K562 (cell line): ENCODE measurements around the gene KCNK16. TPM values are rescaled to one million over a fixed set of nuclear protein-coding genes. Genes with fewer than 3 reads are reported as not detected.

ENCODE experiments used
- ATAC-seq: fragments of 200-7000 bp; cut with Tn5 transposase; 3 replicates; pipeline ENCODE4 v1.9.1; 2020; ENCODE audit warnings: moderate library complexity
- BruUV-seq: library from RNA; stranded (reverse); fragments of 400-500 nt; replicated peaks from 2 replicates; lab custom pipeline; 2021; lab: Mats Ljungman, UMichigan
- CTCF ChIA-PET: fragments of 300-600 bp; formaldehyde crosslinking; extraction: SDS; loops from one replicate; lab custom pipeline; 2021; ENCODE audit warnings: low intra/inter-chr PET ratio; lab: Yijun Ruan, JAX
- POLR2A ChIA-PET: fragments of 300-600, 350-650 bp; sonication (Branson Sonifier 250); formaldehyde crosslinking; extraction: SDS; loops from one replicate; lab custom pipeline; 2021; ENCODE audit warnings: antibody characterized with exemption, inconsistent platforms; lab: Yijun Ruan, JAX
- DNase-seq, 4 experiments: peaks; one replicate each; pipeline versions ENCODE4 v3.0.0 to v3.0.0-alpha.2; 2011 to 2018; ENCODE audit warnings: low spot score in 3 of 4, mixed read lengths in 3 of 4; ENCODE audit errors: extremely low read depth in 1 of 4
- FAIRE-seq: peaks from 2 replicates; lab custom pipeline; 2011; peaks lifted over from hg19 to GRCh38; lab: Jason Lieb, UNC
- H2AFZ ChIP-seq: 2 replicates; pipeline ENCODE4 v1.6.0; 2011; ENCODE audit warnings: low read depth, low read length, control low read depth, inconsistent platforms
- H3K27ac ChIP-seq: fragments of 200-600 bp; 3 replicates; pipeline ENCODE4 v1.8.0; 2011; ENCODE audit warnings: low read depth, mild to moderate bottlenecking, control low read depth, inconsistent platforms, low read length, moderate library complexity, mixed read lengths; ENCODE audit errors: extremely low read depth
- H3K27me3 ChIP-seq, 2 experiments: fragments of 300-600 bp in 1 of 2; 2 replicates in 1 of 2; 3 replicates in 1 of 2; pipeline versions ENCODE4 v1.6.0 to v1.8.0; 2011; ENCODE audit warnings: inconsistent platforms in 2 of 2, low read length in 2 of 2, mild to moderate bottlenecking in 1 of 2, mixed read lengths in 1 of 2, moderate library complexity in 1 of 2; ENCODE audit not compliant: control insufficient read depth in 2 of 2, insufficient read depth in 2 of 2
- H3K36me3 ChIP-seq: fragments of 300-600 bp; 3 replicates; pipeline ENCODE4 v1.8.0; 2011; ENCODE audit warnings: mild to moderate bottlenecking, low read length, inconsistent platforms; ENCODE audit not compliant: control insufficient read depth, insufficient read depth
- H3K4me1 ChIP-seq, 2 experiments: fragments of 200-600 bp in 1 of 2; replicated peaks in 1 of 2; 2 replicates in 1 of 2; 3 replicates in 1 of 2; pipeline versions ENCODE4 v1.5.1 to v1.8.0; 2011; ENCODE audit warnings: inconsistent platforms in 2 of 2, low read length in 2 of 2, mild to moderate bottlenecking in 1 of 2, mixed read lengths in 1 of 2, moderate library complexity in 1 of 2; ENCODE audit not compliant: control insufficient read depth in 2 of 2, insufficient read depth in 2 of 2
- H3K4me2 ChIP-seq: 2 replicates; pipeline ENCODE4 v1.6.1; 2011; ENCODE audit warnings: low read length, control low read depth, inconsistent platforms, mixed read lengths; ENCODE audit not compliant: insufficient read depth
- H3K4me3 ChIP-seq: fragments of 200-600 bp; sonication (generic), shearing (Covaris generic); 2 replicates; pipeline ENCODE4 v1.5.1; 2016; ENCODE audit warnings: control low read depth, inconsistent platforms
- H3K79me2 ChIP-seq: fragments of 200-600 bp; 3 replicates; pipeline ENCODE4 v1.8.0; 2011; ENCODE audit warnings: low read length, inconsistent platforms; ENCODE audit not compliant: control insufficient read depth, insufficient read depth
- H3K9ac ChIP-seq, 2 experiments: 2 replicates each; pipeline versions ENCODE4 v1.6.0 to v1.6.1; 2011; ENCODE audit warnings: low read depth in 2 of 2, low read length in 2 of 2, control low read depth in 1 of 2, inconsistent platforms in 1 of 2, mild to moderate bottlenecking in 1 of 2, mixed read lengths in 1 of 2; ENCODE audit not compliant: insufficient read depth in 1 of 2
- H3K9me1 ChIP-seq: one replicate; pipeline ENCODE4 v1.6.0; 2011; ENCODE audit warnings: inconsistent platforms, mild to moderate bottlenecking, low read length, moderate library complexity; ENCODE audit not compliant: control insufficient read depth, insufficient read depth
- H3K9me3 ChIP-seq: replicated peaks from 2 replicates; pipeline ENCODE4 v1.5.1; 2011; ENCODE audit warnings: low read depth, low read length, inconsistent platforms; ENCODE audit not compliant: control insufficient read depth, insufficient read depth
- H4K20me1 ChIP-seq: replicated peaks from 2 replicates; pipeline ENCODE4 v1.6.1; 2011; ENCODE audit warnings: low read length, inconsistent platforms, mixed read lengths; ENCODE audit not compliant: control insufficient read depth, insufficient read depth
- AFF1 ChIP-seq, 2 experiments: fragments of 450-650 bp; IDR thresholded peaks; 2 replicates each; pipeline ENCODE4 v1.6.1; 2018; ENCODE audit warnings: mild to moderate bottlenecking in 2 of 2, low read depth in 1 of 2; ENCODE audit not compliant: partially characterized antibody in 2 of 2
- CHD2 ChIP-seq: IDR thresholded peaks from 2 replicates; pipeline ENCODE4 v1.6.1; 2011; ENCODE audit warnings: low read depth, low read length
- CHD4 ChIP-seq: fragments of 200-600 bp; sonication (generic); IDR thresholded peaks from 3 replicates; pipeline ENCODE4 v1.6.1; 2012; ENCODE audit warnings: low read depth, mild to moderate bottlenecking, mixed read lengths, low read length, inconsistent platforms; ENCODE audit not compliant: insufficient read depth, insufficient replicate concordance, poor library complexity, severe bottlenecking
- CTCF ChIP-seq, 3 experiments: IDR thresholded peaks in 2 of 3; conservative IDR thresholded peaks in 1 of 3; 2 replicates each; pipeline ENCODE4 v1.5.1; 2011 to 2012; ENCODE audit warnings: low read length in 3 of 3, mild to moderate bottlenecking in 3 of 3, control low read depth in 2 of 3, improper control_type of control experiment in 1 of 3, inconsistent platforms in 1 of 3, low read depth in 1 of 3, mixed read lengths in 1 of 3, moderate library complexity in 1 of 3; ENCODE audit not compliant: insufficient read depth in 2 of 3
- ETV5 ChIP-seq: sonication (generic); formaldehyde crosslinking; IDR thresholded peaks from 2 replicates; pipeline ENCODE4 v1.4.0; 2020; ENCODE audit warnings: low read depth, mild to moderate bottlenecking, missing genetic modification reagents
- FOXA1 ChIP-seq: fragments of 450-650 bp; IDR thresholded peaks from 2 replicates; pipeline ENCODE4 v1.6.1; 2016; ENCODE audit warnings: mild to moderate bottlenecking, borderline replicate concordance
- FOXK2 ChIP-seq, 2 experiments: fragments of 450-650 bp; IDR thresholded peaks in 1 of 2; conservative IDR thresholded peaks in 1 of 2; 2 replicates each; pipeline ENCODE4 v1.6.1; 2016; ENCODE audit warnings: low read depth in 2 of 2, mild to moderate bottlenecking in 1 of 2
- HIVEP1 ChIP-seq: fragments of 250-450 bp; sonication (Bioruptor Pico); IDR thresholded peaks from 2 replicates; pipeline ENCODE4 v1.4.0; 2020; ENCODE audit warnings: mild to moderate bottlenecking
- IRF1 ChIP-seq: sonication (generic); formaldehyde crosslinking; IDR thresholded peaks from 2 replicates; pipeline ENCODE4 v1.8.0; 2022; ENCODE audit warnings: missing genetic modification reagents, mild to moderate bottlenecking, borderline replicate concordance
- KAT7 ChIP-seq: sonication (generic); formaldehyde crosslinking; IDR thresholded peaks from 2 replicates; pipeline ENCODE4 v1.8.0; 2022; ENCODE audit warnings: missing genetic modification reagents, mild to moderate bottlenecking, borderline replicate concordance
- RFX5 ChIP-seq: IDR thresholded peaks from 2 replicates; pipeline ENCODE4 v1.6.1; 2011; ENCODE audit warnings: low read depth, mild to moderate bottlenecking, improper control_type of control experiment, low read length
- SP1 ChIP-seq: sonication (generic); formaldehyde crosslinking; IDR thresholded peaks from 2 replicates; pipeline ENCODE4 v1.8.1; 2022; ENCODE audit warnings: mild to moderate bottlenecking, missing genetic modification reagents
- STAT5A ChIP-seq: IDR thresholded peaks from 2 replicates; pipeline ENCODE4 v1.6.1; 2012; ENCODE audit warnings: low read length, inconsistent platforms, borderline replicate concordance
- ZNF311 ChIP-seq: fragments of 250-450 bp; sonication (Bioruptor Pico); IDR thresholded peaks from 2 replicates; pipeline ENCODE4 v1.4.0; 2020; ENCODE audit warnings: mild to moderate bottlenecking, moderate library complexity
- WGBS: fragments of 100-300 bp; shearing (Covaris generic); methylation state at CpG from one replicate; pipeline ENCODE4 v1.1.6; 2016; ENCODE audit warnings: low coverage, mixed read lengths; ENCODE audit not compliant: insufficient coverage; ENCODE audit errors: missing lambda C conversion rate; 5-methylcytosine and 5-hydroxymethylcytosine counted together
- in situ Hi-C: fragments of 300-500 bp; cut with MboI; formaldehyde crosslinking; loops from 4 replicates; pipeline ENCODE4 v1.15.0; 2018; ENCODE audit warnings: inconsistent platforms, mixed read lengths
- intact Hi-C: fragments of 100-400 bp; cut with micrococcal nuclease; formaldehyde crosslinking; loops from 2 replicates; pipeline ENCODE4 v1.14.2; 2022
- polyA plus RNA-seq, 8 experiments: library from polyadenylated mRNA; depleted of rRNA in 4 of 8; stranded (reverse) in 5 of 8; unstranded in 3 of 8; fragments of >200 nt; fragmentation: Nextera tagmentation in 2 of 8; fragmentation: Illumina TruSeq in 1 of 8; extraction: Ambion mirVana in 2 of 8; extraction: Trizol in 1 of 8; gene quantifications; 2 replicates each; pipeline versions ENCODE4 v1.2.1 to v1.2.3, GENCODE V29; 2011 to 2014; ENCODE audit warnings: inconsistent platforms in 1 of 8, missing spikeins in 1 of 8
- total RNA-seq, 7 experiments: library from RNA; depleted of rRNA in 6 of 7; stranded (reverse); fragments of >200 nt in 6 of 7; fragmentation: Illumina TruSeq in 2 of 7; extraction: Trizol in 2 of 7; gene quantifications; 2 replicates each; pipeline versions ENCODE4 v1.2.1 to v1.2.3, GENCODE V29; 2011 to 2021; ENCODE audit warnings: low replicate concordance in 1 of 7

KCNK16 gene
- total and polyA plus RNA-seq, 9 of the 15 experiments (the other 6 are each of a cell fraction or from before 2014, with no cell fraction given) = not detected

- TF ChIP-seq IRF1 (CRISPR knock-in tag) (no peak), CHD4 (no peak), HIVEP1 (no peak)
Measured at GRCh38 chr6:39268171-39268570, 54.3 kb downstream of the KCNK16 start (continued).

GRCh38 chr6:39266782-39267355, 55.6 kb downstream of the KCNK16 start:
- POLR2A ChIA-PET = no interaction called here
- Histone ChIP-seq H3K79me2 (no peaks in the 10 kb centered on the region), H3K4me2 (no peak overlapping the region), H3K9me3 (no peaks in the 10 kb centered on the region), H2AFZ (no peak overlapping the region), H3K27ac (no peak overlapping the region), H3K4me1 (no peaks in the 10 kb centered on the region), H3K9me1 (no peaks in the 10 kb centered on the region), H3K9ac (no peak overlapping the region), H3K4me3 (no peak overlapping the region), H4K20me1 (no peaks in the 10 kb centered on the region), H3K36me3 (no peaks in the 10 kb centered on the region), H3K27me3 (peaks cover 33 to 42% of the 10 kb centered on the region in 2 experiments)
- in situ Hi-C loops = no loop called here
- FAIRE-seq = no peak
- intact Hi-C loops = no loop called here
- BruUV-seq = no TSS peak
- 3% methylated on average over 5 of the region's 5 CpGs for WGBS
- no peak for DNase-seq
- ATAC-seq = no peak
- CTCF ChIA-PET = no interaction called here
- TF ChIP-seq FOXK2 (conservative IDR thresholded peaks at IDR 0.05 in 1 of 2, IDR thresholded peaks at IDR 0.05 in 1 of 2; ENCODE audit: low read depth in 2 of 2) (no peak), CHD2 (no peak), SP1 (CRISPR knock-in tag) (no peak), KAT7 (CRISPR knock-in tag) (no peak), STAT5A (no peak), CTCF (IDR thresholded peaks at IDR 0.05 in 2 of 3, conservative IDR thresholded peaks at IDR 0.05 in 1 of 3; ENCODE audit: insufficient read depth in 2 of 3, low read depth in 1 of 3, low read length in 3 of 3) (no peak), AFF1 (IDR thresholded peaks at IDR 0.05; ENCODE audit: low read depth in 1 of 2, partially characterized antibody in 2 of 2) (no peak), ZNF311 (no peak), ETV5 (CRISPR knock-in tag) (no peak), RFX5 (no peak), FOXA1 (no peak)
